Fibroblast of lung (primary cell): ENCODE data around the gene ZNF37A. TPM values are rescaled to one million over a fixed set of nuclear protein-coding genes. Genes with fewer than 3 reads are reported as not detected.

Experiments used
- DNase-seq, 2 donors: peaks; one replicate each; pipeline versions ENCODE4 v3.0.0 to v3.0.0-alpha.2; 2010; ENCODE audit warnings: low read depth in 2 of 2
- H2AFZ ChIP-seq: 2 replicates; pipeline ENCODE4 v1.5.1; 2012; ENCODE audit warnings: low read length, control low read depth, inconsistent platforms
- H3K27ac ChIP-seq: 2 replicates; pipeline ENCODE4 v1.5.1; 2011; ENCODE audit warnings: low read length, control low read depth; ENCODE audit not compliant: insufficient read depth
- H3K27me3 ChIP-seq: 2 replicates; pipeline ENCODE4 v1.5.1; 2011; ENCODE audit warnings: mild to moderate bottlenecking, low read length; ENCODE audit not compliant: control insufficient read depth, insufficient read depth
- H3K36me3 ChIP-seq: 2 replicates; pipeline ENCODE4 v1.5.1; 2011; ENCODE audit warnings: low read length; ENCODE audit not compliant: control insufficient read depth, insufficient read depth
- H3K4me1 ChIP-seq: 2 replicates; pipeline ENCODE4 v1.5.1; 2011; ENCODE audit warnings: low read length; ENCODE audit not compliant: control insufficient read depth, insufficient read depth; ENCODE audit errors: extremely low read depth
- H3K4me2 ChIP-seq: 2 replicates; pipeline ENCODE4 v1.5.1; 2011; ENCODE audit warnings: low read length, control low read depth; ENCODE audit not compliant: insufficient read depth; ENCODE audit errors: extremely low read depth
- H3K4me3 ChIP-seq, 4 experiments: fragments of 200-600 bp in 1 of 4; sonication (generic) in 1 of 4; replicated peaks in 1 of 4; 2 replicates each; pipeline ENCODE4 v1.5.1; 2011 to 2016; ENCODE audit warnings: low read length in 4 of 4, low read depth in 3 of 4, mild to moderate bottlenecking in 3 of 4, control low read depth in 2 of 4, inconsistent platforms in 1 of 4, mixed read lengths in 1 of 4; ENCODE audit not compliant: insufficient read depth in 1 of 4; ENCODE audit errors: control extremely low read depth in 1 of 4
- H3K79me2 ChIP-seq: 2 replicates; pipeline ENCODE4 v1.5.1; 2012; ENCODE audit warnings: mild to moderate bottlenecking, low read length, inconsistent platforms; ENCODE audit not compliant: control insufficient read depth, insufficient read depth
- H3K9ac ChIP-seq: 2 replicates; pipeline ENCODE4 v1.5.1; 2011; ENCODE audit warnings: mild to moderate bottlenecking, low read length, control low read depth; ENCODE audit not compliant: insufficient read depth
- H3K9me3 ChIP-seq: 2 replicates; pipeline ENCODE4 v1.5.1; 2012; ENCODE audit warnings: low read depth, low read length; ENCODE audit not compliant: control insufficient read depth, insufficient read depth
- H4K20me1 ChIP-seq: 2 replicates; pipeline ENCODE4 v1.5.1; 2011; ENCODE audit warnings: low read length; ENCODE audit not compliant: control insufficient read depth, insufficient read depth; ENCODE audit errors: extremely low read depth
- EZH2 ChIP-seq: IDR thresholded peaks from 2 replicates; pipeline ENCODE4 v1.5.1; 2012; ENCODE audit warnings: low read length, control low read depth, mild to moderate bottlenecking; ENCODE audit errors: missing control alignments
- polyA plus RNA-seq, 2 donors: library from polyadenylated mRNA; depleted of rRNA in 1 of 2; stranded (reverse) in 1 of 2; unstranded in 1 of 2; fragments of >200 nt; gene quantifications; 2 replicates each; pipeline ENCODE4 v1.2.1, GENCODE V29; 2011 to 2012; ENCODE audit warnings: missing spikeins in 1 of 2
- total RNA-seq: library from RNA; depleted of rRNA; stranded (reverse); fragments of >200 nt; gene quantifications from 2 replicates; pipeline ENCODE4 v1.2.1, GENCODE V29; 2014
- TF ChIP-seq, protein P1 (sequence below), 2 donors: IDR thresholded peaks in 1 of 2; conservative IDR thresholded peaks in 1 of 2; 1 replicate in 1 of 2; 2 replicates in 1 of 2; pipeline ENCODE4 v1.5.1; 2011 to 2012; ENCODE audit warnings: low read length in 2 of 2, control low read depth in 1 of 2, inconsistent platforms in 1 of 2, low read depth in 1 of 2, mild to moderate bottlenecking in 1 of 2

ZNF37A gene
- total and polyA plus RNA-seq, 2 donors (not counting 1 experiment from before 2014, with no cell fraction given) = 9.7 to 20.3 TPM

DNA sequence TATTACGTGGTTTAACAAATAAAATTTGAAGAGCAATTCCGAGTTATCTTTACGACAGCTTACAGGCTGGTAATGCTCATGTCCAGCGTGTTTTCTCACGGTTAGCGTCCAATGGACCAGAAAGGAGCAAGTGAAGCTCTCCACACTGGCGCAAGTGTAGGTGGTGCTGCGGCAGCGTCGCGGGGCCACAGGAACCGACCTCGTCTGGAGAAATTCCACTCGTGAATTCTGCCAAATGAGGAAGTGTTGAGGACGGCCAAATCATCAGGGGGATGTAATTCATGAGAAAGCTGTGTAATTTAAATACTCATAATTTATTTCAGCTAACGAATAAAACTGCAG lies 350 bp upstream of the ZNF37A start:
- H3K9ac ChIP-seq = no peak overlapping the region
- H3K27me3 ChIP-seq = no peaks in the 10 kb centered on the region
- no peak for DNase-seq
- H3K4me2 ChIP-seq = peak overlapping the region; percentile 81
- H3K79me2 ChIP-seq = peaks cover 12% of the 10 kb centered on the region
- H3K4me3 ChIP-seq = peak overlapping the region; percentile 46 to 87 (median 84)
- no peaks in the 10 kb centered on the region for H3K36me3 ChIP-seq
- no peaks in the 10 kb centered on the region for H3K9me3 ChIP-seq
- no peak for TF ChIP-seq EZH2
- TF ChIP-seq, protein P1, sequence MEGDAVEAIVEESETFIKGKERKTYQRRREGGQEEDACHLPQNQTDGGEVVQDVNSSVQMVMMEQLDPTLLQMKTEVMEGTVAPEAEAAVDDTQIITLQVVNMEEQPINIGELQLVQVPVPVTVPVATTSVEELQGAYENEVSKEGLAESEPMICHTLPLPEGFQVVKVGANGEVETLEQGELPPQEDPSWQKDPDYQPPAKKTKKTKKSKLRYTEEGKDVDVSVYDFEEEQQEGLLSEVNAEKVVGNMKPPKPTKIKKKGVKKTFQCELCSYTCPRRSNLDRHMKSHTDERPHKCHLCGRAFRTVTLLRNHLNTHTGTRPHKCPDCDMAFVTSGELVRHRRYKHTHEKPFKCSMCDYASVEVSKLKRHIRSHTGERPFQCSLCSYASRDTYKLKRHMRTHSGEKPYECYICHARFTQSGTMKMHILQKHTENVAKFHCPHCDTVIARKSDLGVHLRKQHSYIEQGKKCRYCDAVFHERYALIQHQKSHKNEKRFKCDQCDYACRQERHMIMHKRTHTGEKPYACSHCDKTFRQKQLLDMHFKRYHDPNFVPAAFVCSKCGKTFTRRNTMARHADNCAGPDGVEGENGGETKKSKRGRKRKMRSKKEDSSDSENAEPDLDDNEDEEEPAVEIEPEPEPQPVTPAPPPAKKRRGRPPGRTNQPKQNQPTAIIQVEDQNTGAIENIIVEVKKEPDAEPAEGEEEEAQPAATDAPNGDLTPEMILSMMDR (conservative IDR thresholded peaks at IDR 0.05 in 1 of 2, IDR thresholded peaks at IDR 0.05 in 1 of 2; ENCODE audit: low read depth in 1 of 2, low read length in 2 of 2) = no peak
- H2AFZ ChIP-seq = peak overlapping the region; percentile 96
- H4K20me1 ChIP-seq = no peaks in the 10 kb centered on the region
- H3K4me1 ChIP-seq = peaks cover 6% of the 10 kb centered on the region
- H3K27ac ChIP-seq = no peak overlapping the region

DNA sequence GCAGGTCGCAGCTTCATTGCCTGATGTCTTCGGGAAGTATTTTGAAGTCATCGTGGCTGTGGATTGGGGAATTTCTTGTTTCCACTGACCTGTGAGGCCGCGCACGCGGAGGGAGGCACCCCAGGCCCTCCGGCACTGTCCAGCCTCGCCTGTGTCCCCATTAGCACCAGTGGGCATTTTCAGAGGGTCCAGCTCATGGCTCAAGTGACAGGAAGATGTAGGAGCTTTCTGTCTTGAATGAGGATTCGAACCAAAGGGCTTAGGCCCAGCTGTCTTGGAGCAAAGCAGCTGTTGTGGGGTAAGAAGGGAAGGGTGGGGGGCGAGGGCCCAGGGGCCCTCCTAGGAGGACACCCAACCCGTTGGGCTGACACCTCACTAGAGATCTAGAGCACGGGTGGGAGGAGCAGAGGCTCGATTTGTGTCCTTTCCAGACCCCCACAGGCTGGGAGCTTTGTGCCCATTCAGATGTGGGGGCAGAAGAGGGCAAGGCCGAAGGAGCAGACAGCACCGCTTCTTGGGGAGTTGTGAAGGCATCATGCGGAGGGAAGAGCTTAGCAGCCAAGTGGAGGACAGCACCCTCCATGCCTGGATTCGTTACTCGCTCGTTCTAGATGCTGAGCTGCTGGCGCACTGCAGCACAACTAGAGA lies 914 bp downstream of the ZNF37A start:
- Histone ChIP-seq H3K4me3 (peak overlapping the region; percentile 82 to 89 (median 86)), H3K9ac (peak overlapping the region; percentile 74), H4K20me1 (no peaks in the 10 kb centered on the region), H3K27ac (peak overlapping the region; percentile 81), H3K4me1 (peaks cover 6% of the 10 kb centered on the region), H3K27me3 (no peaks in the 10 kb centered on the region), H3K36me3 (no peaks in the 10 kb centered on the region), H2AFZ (peak overlapping the region; percentile 98), H3K79me2 (peaks cover 12% of the 10 kb centered on the region), H3K9me3 (no peaks in the 10 kb centered on the region), H3K4me2 (peak overlapping the region; percentile 96)
- TF ChIP-seq EZH2 = no peak
- TF ChIP-seq, protein P1 (conservative IDR thresholded peaks at IDR 0.05 in 1 of 2, IDR thresholded peaks at IDR 0.05 in 1 of 2; ENCODE audit: low read depth in 1 of 2, low read length in 2 of 2) = no peak
- peak in 1 of 2 donors; percentile 19 for DNase-seq

- Histone ChIP-seq H4K20me1 (no peaks in the 10 kb centered on the region), H2AFZ (no peak overlapping the region), H3K4me2 (no peak overlapping the region), H3K27ac (no peak overlapping the region), H3K36me3 (peaks cover 2% of the 10 kb centered on the region), H3K4me1 (no peaks in the 10 kb centered on the region), H3K79me2 (no peaks in the 10 kb centered on the region), H3K4me3 (no peak overlapping the region), H3K27me3 (no peaks in the 10 kb centered on the region), H3K9me3 (no peaks in the 10 kb centered on the region), H3K9ac (no peak overlapping the region)
- TF ChIP-seq, protein P1 (conservative IDR thresholded peaks at IDR 0.05 in 1 of 2, IDR thresholded peaks at IDR 0.05 in 1 of 2; ENCODE audit: low read depth in 1 of 2, low read length in 2 of 2) = no peak
- no peak for TF ChIP-seq EZH2
- no peak for DNase-seq
Observed at GRCh38 chr10:38102880-38103279, 8.7 kb downstream of the ZNF37A start.
